Stimulated activated CD4-positive, alpha-beta T cell treated with anti-CD3 and anti-CD28 coated beads, Interleukin-4, amount 100 ng/mL, for 1 hour (primary cell): ENCODE data around the gene RHOT2.
A peak's percentile ranks its signal among the peaks of the same experiment; 100 is the strongest.

Experiments
- DNase-seq: peaks from one replicate; pipeline ENCODE4 v3.0.0-alpha.2; 2020

Gene RHOT2

GRCh38 chr16:716768-717325 is 48.9 kb downstream of the RHOT2 start:
- no peak for DNase-seq

- no peak for DNase-seq
These were observed 49.7 kb downstream of the RHOT2 start for GRCh38 chr16:717450-718245.

GRCh38 chr16:718389-718788 is 50.5 kb downstream of the RHOT2 start:
- no peak for DNase-seq

- DNase-seq: no peak
These were observed 51.0 kb downstream of the RHOT2 start for GRCh38 chr16:718922-719321.

GRCh38 chr16:719815-720446 is 52.0 kb downstream of the RHOT2 start:
- DNase-seq: no peak

GRCh38 chr16:720447-720989 is 52.6 kb downstream of the RHOT2 start:
- DNase-seq: peak; percentile 35

GRCh38 chr16:720990-721764 is 53.2 kb downstream of the RHOT2 start, which contains the start of gene ANTKMT:
TSS of gene ANTKMT (plus strand) at chr16:721146. CDS start at chr16:721275, 129 bp downstream.
- DNase-seq: peak; percentile 74

GRCh38 chr16:721765-722540 is 54.0 kb downstream of the RHOT2 start:
- DNase-seq: no peak

GRCh38 chr16:722835-723633 is 55.1 kb downstream of the RHOT2 start:
- no peak for DNase-seq

- DNase-seq: no peak
These were observed 55.8 kb downstream of the RHOT2 start for GRCh38 chr16:723695-724094.
